DMS53 (cell line): ENCODE measurements around the gene HLA-DOB.
"Not testable (repeated sequence)": the region's sequence is repeated elsewhere in the genome, so short reads cannot be mapped to it uniquely, and the experiment has no call there.

Experiments
- DNase-seq: peaks from one replicate; lab custom pipeline; 2025; lab: John Stamatoyannopoulos, UW

The HLA-DOB gene

DNA sequence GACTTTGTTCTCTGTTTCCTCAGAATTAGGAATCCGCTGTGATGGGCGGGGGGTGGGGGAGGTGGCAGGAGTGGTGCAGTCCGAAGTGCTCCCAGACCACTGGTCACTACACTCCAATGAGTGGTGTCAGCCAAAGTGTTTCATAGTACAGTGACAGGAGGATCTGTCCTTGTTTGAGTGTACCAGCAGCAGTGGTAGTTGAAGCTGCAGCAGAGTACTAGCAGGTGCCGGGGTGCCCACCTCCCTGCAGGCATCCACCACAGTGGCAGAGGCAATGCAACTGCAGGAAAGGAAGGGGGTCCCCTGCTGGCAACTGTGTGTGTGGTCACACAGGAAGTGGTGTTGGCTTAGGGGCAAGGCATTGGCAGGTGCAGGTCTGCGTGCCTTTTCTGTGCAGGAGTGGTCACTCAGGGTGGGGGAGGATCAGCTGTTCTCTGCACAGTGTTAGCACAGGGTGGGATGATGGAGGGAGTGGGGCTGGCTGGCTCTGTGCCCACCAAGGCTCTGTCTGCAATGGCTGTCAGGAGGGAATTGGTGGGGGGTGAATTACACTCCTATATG lies 9.7 kb downstream of the HLA-DOB start:
- no peak for DNase-seq

DNA sequence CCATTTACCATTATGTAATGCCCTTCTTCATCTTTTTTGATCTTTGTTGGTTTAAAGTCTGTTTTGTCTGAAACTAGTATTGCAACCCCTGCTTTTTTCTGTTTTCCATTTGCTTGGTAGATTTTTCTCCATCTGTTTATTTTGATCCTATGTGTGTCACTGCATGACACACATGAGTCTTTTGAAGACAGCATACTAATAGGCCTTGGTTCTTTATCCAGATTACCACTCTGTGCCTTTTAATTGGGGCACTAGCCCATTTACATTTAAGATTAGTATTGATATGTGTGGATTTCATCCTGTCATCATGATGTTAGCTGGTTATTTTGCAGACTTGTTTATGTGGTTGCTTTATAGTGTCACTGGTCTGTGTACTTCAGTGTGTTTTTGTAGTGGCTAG lies 11.4 kb downstream of the HLA-DOB start:
- not testable (repeated sequence) for DNase-seq

DNA sequence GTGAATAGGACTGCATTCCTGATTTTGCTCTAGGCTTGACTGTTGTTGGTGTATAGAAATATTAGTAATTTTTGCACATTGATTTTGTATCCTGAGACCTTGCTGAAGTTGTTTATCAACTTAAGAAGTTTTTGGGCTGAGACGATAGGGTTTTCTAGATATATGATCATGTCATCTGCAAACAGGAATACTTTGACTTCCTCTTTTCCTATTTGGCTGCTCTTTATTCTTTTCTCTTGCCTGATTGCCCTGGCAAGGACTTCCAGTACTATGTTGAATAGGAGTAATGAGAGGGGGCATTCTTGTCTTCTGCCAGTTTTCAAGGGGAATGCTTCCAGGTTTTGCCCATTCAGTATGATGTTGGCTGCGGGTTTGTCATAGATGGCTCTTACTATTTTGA lies 13.4 kb downstream of the HLA-DOB start:
- no peak for DNase-seq

DNA sequence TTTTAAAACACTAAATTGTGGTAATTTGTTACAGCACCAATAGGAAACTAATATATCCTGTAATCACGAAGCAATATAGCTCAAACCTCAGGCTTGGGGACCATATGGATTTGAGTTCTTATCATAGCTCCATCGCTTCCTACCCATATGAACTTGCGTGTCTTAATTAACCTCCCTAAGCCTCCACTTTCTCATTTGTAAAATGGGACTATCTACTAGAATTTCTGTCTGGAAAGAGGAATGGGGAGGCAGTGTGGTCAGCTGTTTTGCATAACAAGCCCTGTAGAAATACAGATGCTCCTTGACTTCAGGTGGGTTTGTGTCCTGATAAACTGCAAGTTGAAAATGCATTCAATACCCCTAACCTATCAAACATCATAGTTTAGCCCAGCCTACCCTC lies 17.1 kb downstream of the HLA-DOB start:
- no peak for DNase-seq

DNA sequence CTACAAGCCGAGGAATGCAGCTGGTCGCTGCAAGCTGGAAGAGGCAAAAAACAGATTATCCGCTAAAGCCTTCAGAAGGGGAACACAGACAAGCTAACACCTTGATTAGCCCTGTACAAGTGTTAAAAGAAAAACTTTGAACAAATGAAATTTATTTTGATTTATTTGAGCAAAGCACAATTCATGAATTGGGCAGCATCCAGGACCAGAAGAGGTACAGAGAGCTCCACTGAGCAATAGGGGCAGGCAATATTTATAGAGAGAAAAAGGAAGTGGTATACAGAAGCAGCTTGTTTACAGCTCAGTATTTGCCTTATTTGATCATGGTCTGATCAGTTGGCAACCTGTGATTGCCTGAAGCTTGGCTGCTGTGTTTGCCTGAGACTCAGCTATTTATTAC lies 17.6 kb downstream of the HLA-DOB start:
- DNase-seq = peak; percentile 18

DNA sequence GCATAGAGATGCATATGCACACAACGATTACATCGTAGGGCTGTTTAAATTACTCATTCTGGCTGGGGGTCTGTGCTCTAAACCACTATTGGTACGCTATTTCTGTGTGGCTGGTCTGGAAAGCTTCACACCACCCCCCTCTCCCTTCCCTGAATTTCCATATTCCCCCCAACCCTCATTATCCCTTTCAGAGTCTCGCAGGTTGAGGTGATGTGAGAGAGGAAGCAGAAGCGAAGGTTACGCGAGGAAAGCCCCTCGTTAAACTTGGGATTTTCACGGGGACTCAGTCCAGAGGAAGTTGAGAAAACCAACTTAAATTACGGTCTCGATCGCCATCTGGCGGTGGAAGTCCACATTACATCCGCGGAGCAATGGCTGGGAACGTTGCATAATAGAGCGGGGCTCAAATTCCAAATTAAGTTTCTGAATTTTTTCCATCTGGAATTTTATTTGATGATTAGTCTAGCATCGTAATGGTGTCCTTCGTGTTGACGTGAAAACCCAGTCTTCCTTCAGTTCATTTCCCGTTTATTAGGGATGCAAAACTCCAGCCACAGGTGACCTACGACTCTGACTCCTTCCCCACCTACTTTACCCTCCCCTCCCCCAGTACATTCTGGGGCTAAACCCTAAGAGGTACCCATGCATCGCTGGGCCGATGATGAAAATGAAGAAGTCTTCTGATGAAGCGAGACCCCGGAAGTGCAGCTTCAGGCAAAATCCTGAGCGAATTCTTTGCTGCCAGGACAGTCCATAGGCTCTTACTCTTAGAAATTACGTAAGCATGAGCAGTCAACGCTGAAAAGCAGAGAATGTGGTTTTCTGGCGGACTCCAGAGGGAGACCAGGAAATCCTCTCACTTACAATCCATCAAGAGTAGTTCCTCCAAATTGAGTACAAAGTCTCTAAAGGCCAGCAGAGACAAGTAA lies 19.7 kb downstream of the HLA-DOB start:
- peak; percentile 69 for DNase-seq

DNA sequence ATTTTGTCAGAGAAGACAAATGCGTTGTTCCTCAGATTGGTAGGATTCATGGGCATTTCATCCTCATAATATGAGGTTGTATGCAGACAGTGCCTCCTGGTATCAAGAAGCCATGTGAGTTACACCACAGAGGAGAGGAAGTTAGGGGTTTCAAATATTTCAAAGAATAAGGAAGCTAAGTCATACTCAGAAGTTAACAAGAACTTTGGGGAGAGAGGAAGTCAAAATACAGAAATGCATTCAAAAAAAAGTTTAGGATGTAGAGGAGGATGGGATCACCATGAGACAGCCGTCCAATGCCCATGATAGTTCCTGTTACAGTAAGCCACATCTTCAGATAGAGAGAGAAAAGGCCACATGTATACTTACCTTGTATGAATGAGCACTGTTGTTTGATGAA lies 22.3 kb downstream of the HLA-DOB start:
- DNase-seq = no peak

DNA sequence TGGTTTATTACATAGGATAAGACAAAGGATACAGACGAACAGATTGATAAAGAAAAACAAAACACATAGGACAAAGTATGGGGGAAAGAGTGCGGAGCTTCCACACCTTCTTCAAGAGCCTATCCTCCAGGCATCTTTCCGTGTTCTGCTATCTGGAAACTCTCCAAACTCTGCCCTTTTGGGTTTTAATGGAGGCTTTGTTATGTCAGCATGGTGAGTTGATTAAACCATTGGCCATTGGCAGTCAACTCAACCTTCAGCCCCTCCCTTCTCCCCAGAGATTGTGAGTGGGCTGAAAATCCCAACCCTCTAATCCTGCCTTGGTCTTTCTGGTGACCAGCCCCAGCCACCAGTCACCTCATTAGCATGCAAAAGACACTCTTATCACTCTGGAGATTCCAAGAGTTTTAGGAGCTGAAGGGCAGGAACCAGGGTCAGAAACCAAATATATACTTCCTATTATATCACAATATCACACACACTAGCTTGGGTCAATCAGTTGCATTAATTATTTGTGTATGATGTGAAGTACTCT lies 23.8 kb downstream of the HLA-DOB start:
- DNase-seq = no peak

DNA sequence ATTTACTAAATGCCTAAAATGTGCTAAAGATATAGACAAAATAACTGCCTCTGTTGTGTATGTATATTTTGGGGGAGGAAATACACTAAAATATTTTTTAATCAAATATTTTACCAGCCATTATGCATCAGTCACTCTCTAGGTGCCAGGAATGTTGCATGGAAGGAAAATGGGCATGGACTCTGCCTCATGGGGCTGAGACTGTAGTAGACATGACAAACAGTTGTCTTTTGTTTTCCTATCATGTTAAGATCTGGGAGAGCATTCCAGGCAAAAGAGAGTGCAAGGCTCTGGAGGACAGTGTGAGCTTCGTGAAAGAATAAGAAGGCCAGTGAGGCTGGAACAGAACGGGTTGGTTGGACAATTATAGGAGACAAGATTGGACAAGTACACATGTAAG lies 26.5 kb downstream of the HLA-DOB start:
- no peak for DNase-seq

DNA sequence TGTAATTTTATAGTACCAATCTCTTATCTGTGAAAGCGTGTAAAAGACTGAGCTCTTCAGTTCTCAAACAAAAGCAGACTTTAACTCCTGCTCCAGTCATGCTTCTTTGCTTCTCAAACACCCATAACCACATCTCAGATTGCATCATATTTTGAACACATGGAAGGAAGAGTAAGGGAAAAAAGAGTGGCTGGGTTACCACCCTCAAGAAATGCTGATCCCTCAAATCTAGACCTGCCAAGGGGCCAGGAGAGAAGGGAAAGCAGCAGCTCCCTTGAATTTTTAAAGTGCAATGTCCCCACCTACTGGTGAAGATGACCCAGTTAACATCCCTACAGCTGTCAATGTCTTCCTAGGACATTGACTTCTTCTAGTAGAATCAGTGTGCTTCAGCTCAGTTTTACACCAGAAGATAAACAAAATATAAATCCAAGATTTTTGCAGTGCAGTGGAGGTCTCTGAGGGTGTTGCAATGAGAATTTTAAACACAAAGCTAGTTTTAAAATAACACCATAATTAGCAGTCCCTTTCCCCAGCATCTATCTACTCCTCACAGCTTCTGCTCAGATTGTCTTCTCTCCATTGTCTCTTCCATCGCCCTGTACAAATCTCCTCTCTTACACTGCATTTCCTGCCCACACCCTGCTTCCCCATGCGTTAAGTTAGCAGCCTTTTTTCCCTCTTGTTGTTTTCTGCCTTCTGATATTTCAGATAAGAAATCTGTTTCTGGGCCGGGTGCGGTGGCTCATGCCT lies 30.8 kb downstream of the HLA-DOB start:
- peak; percentile 88 for DNase-seq

DNA sequence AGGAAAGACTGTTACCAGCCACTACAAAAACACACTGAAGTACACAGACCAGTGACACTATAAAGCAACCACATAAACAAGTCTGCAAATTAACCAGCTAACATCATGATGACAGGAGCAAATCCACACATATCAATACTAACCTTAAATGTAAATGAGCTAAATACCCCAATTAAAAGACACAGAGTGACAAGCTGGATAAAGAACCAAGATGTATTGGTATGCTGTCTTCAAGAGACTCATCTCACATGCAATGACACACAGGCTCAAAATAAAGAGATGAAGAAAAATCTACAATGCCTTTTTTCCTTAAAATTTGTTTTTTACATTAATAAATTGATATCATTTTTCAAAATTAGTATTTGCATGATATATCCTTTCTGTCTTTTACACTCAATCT lies 33.9 kb downstream of the HLA-DOB start:
- not testable (repeated sequence) for DNase-seq

DNA sequence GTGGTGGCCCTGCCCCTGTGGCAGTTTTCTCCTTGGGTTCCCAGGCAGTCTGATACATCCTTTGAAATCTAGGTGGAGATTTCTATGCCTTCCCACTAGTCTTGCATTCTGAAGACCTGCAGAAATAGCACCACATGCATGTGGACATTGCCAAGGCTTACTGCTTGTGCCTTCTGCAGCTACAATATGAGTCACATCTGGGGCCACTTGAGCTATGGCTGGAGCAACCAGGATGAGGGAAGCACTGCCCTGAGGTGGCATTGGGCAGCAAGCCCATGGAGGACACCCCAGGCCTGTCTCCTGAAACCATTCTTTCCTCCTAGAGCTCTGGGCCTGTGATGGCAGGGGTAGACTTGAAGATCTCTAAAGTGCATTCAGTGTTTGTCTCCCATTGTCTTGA lies 37.8 kb downstream of the HLA-DOB start:
- peak; percentile 36 for DNase-seq

DNA sequence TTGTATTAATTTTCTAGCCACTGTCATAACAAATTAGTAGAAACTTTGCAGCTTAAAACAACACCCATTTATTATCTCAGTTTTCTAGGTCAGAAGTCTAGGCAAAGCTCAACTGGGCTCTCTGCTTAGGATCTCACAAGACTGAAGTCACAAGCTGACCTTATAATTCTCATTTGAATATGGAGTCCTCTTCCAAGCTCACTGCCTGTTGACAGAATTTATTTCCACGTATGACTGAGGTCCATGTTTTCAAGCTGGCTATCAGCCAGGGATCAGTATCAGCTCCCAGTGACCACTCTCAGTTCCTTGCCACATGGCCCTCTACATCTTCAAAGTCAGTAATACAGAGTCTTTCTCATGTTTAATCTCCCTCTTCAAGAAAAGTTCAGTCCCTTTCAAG lies 41.7 kb downstream of the HLA-DOB start:
- no peak for DNase-seq

DNA sequence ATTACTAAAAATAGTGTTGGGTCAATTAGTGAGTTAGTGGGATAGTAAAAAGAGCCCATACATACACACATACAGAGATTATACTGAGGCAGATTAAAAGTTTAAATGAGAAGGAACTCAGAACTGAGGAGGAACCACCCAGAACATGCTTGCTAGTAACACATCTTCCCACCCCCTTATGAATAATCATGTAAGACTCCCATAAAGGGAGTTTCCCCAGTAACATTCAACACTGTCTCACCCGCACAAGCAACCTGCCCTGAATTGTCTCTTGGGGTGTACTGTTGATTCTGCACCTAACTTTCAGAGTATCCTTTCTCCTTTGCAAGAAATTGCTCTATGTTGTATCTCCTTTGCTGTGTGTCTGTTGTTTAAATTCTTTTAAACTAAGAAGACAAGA lies 42.4 kb downstream of the HLA-DOB start:
- DNase-seq = no peak

DNA sequence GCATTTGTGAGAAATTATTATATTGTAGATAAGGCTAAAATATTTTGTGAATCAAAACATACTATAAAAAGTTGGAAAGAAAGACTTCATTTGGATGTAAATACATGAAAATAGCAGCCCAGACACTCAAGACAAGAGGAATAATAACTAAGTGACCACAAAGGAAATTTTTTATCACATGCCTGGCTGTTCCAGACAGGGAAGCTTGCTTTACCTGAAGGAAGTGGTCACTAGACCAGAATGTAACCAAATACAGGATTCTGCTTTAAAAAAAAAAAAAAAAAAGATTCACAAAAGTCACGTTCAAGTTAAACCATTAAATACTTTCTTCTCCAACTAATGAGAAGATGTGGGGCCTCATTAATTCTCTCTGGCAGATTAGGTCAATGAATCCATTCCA lies 44.1 kb downstream of the HLA-DOB start:
- DNase-seq = no peak

DNA sequence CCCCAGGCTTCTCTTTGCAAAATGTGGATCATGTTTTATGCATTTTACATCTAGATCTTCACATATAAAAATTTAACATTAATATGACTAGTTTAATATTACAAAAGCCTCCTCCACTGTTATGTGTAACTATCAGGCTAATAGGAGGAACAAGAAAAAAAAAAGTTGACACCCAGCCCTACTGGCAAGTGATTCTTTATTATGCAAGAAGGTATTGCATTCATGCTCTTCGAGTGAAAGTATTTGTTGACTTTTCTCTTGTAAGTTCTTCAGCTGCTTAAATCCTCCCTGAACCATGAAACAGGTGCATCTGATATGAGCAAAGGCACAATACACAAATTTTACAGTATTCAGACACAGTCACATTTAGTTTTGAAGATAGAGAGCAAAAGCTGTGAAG lies 52.8 kb downstream of the HLA-DOB start:
- DNase-seq = peak; percentile 87

DNA sequence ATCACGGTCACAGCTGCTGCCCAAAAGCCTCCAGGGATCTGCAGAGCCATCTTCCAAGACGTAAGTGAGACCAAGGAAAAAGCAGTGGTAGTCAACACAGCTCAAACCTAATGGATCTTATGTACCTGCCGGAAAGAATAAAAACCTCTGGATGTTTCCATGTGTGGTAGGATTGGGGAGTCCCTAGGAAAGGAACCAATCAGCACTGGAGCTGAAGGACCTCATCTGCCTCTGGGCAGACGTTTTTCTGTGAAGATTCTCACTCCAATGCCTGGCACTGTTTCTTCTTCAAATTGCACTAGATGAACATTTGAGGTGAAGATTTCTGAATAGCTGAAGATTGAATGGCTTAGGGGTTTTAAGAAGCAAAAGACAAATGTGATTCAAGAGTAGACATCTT lies 53.4 kb downstream of the HLA-DOB start, which contains the start of gene HLA-DQB2:
Gene HLA-DQB2, minus strand, starts transcription at position 112 of the 400 bp plus-strand sequence. Its CDS starts 62 bp downstream, at position 50.
- DNase-seq = peak; percentile 8
